ENCODE measurements around the gene GAREM1.

GAREM1 gene

DNA sequence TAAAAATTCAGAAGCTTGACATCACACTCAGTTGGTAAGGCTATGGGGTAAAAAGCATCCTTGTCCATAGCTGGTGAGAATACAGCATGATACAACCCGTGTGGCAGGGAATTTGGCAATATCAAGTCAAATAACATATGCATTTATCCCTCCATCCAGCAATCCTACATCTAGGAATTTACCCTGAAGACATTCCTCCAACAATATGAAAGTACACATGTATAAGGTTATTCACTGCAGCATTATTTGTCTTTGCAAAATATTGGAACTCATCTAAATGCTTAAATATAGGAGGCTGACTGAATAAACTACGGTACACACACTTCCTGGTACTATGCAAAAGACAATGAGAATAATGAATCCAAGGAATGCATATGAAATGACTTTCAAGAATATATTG, 179.9 kb downstream of the GAREM1 start:
- no peak for DNase-seq (ENCODE audit: low read depth)

GRCh38 chr18:32289483-32290075, 181.1 kb downstream of the GAREM1 start:
- DNase-seq (ENCODE audit: low read depth) = peak; percentile 71

GRCh38 chr18:32287873-32288272, 182.8 kb downstream of the GAREM1 start:
- DNase-seq (ENCODE audit: low read depth) = no peak

GRCh38 chr18:32287249-32287648, 183.4 kb downstream of the GAREM1 start:
- DNase-seq (ENCODE audit: low read depth) = no peak

GRCh38 chr18:32286749-32287148, 183.9 kb downstream of the GAREM1 start:
- no peak for DNase-seq (ENCODE audit: low read depth)

- DNase-seq (ENCODE audit: low read depth) = peak; percentile 23
These were observed 186.4 kb downstream of the GAREM1 start for GRCh38 chr18:32284284-32284683.

- no peak for DNase-seq (ENCODE audit: low read depth)
These were observed 189.8 kb downstream of the GAREM1 start for GRCh38 chr18:32280911-32281310.

DNA sequence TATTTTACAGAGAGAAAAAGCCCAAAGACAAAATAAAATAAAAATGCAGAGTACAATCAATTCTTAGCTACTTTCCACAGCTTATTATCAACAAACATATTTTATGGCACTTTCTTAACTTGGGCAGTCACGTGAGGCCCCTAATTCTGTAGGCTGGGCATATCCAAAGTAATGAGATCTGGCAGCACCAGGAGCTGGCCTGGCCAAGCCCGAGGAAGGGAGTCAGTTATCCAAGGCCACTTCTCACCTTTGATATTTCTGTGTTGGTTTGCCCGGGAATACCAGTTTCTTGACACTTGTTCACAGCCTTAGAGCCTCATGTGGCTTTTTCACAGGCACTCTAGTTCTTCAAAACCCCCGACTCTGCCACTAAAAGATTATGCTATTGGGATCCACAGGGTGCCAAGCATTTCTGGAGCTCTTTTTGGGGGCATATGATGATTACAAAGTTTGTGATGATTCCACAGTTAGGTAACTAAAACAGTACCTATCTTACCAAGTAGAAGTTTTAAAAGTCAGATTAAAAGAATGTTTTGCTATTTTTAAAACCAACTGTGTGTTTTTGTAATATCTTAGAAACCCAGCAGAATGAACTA, 190.4 kb downstream of the GAREM1 start:
- no peak for DNase-seq (ENCODE audit: low read depth)

GRCh38 chr18:32278177-32278799, 192.4 kb downstream of the GAREM1 start:
- no peak for DNase-seq (ENCODE audit: low read depth)

- no peak for DNase-seq (ENCODE audit: low read depth)
These were observed 193.1 kb downstream of the GAREM1 start for GRCh38 chr18:32277549-32277948.

DNA sequence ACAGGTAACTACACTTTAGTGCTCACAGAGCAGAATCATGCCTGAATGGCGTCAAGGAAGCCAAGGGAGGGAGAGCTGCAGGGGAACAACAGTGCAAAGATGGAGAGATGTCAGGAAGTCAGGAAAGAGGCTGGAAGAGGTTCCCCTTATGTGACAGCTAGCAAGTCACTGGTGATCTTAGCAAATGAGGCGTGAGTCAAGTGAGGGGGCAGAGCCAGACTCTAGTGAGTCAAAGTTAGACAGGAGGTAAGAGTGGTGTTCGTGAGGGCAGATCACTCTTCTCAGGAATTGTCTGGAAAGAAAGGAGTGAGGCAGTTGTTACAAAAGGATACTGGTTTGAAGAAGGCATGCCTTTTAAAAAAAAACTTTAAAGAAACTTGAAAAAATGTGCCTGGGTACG, 193.8 kb downstream of the GAREM1 start:
- DNase-seq (ENCODE audit: low read depth) = no peak

GRCh38 chr18:32276256-32276655, 194.4 kb downstream of the GAREM1 start:
- no peak for DNase-seq (ENCODE audit: low read depth)

DNA sequence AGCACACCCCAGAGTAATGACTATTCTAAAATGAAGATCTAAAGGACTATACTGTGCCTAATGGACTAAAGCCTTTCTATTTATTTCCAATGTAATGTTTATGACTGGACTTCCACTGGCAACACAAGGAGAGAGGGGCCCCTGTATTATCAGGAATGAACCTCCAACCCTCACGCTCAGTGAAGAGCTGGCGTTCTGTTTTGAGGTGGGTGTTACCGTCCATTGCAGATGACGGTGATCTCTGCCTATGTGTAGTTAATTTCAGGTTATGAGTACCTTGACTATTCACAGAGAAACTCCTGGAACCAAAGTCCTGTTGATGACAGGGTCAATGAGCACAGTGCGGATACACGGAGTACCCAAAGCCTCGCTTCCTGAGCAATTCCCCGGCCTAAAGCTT, 195.5 kb downstream of the GAREM1 start:
- no peak for DNase-seq (ENCODE audit: low read depth)

DNA sequence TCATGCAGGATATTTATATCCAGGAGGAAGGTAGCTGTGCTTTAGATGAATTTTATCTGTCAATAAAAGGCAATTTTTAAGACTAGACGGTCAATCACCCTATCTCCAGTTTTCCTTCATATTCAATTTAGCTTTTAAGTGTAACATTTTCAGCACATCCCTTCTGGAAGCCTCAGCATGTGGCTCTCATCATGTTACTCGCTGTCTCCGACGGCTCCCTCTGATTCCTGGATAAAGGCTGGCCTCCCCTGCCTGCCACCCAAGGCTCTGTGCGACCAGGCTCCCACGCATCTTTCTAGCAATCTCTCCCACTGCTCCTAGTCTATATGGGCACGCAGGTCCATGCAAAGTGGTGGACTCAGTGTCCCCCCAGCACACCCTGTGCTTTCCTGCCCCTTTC, 196.4 kb downstream of the GAREM1 start:
- no peak for DNase-seq (ENCODE audit: low read depth)

GRCh38 chr18:32271672-32272208, 198.9 kb downstream of the GAREM1 start:
- DNase-seq (ENCODE audit: low read depth) = peak; percentile 49

DNA sequence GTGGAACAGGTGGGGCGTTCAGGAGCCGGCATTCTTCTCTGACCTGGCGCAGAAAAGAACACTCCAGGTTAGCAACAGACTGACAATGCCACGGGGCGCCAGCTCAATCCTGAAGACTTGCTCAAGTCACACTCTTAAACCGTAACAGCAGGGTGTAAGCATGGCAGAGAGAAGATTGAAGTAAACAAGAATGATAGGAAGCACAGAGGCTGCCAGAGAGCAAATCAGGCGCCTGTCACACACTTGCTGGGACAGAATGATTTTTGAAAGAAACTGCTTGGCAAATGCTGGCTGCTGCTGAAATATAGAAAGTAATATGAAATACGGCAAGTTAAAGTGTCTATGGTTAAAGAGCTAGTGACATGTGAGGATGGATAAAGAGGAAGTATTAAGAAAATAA, 200.3 kb downstream of the GAREM1 start:
- DNase-seq (ENCODE audit: low read depth) = no peak

GRCh38 chr18:32267463-32267862, 203.2 kb downstream of the GAREM1 start:
- no peak for DNase-seq (ENCODE audit: low read depth)

DNA sequence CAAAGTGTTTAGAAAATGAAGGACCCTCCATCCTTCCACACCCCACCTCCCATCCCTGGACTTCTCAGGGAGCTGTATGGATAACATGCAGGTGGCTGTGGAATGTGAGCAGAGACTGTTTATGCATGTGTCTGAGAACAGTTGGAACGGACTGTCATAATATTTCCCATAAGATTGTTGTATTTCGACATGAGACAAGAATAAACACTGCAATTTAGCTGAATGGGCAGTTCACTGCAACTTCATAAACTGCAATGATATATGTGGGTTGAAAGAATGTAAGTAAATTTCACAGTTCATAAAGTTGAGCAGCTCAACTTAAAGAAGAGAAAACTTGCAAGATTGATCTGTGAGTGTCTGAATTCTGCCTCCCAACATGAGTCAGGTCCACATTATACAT, 206.3 kb downstream of the GAREM1 start:
- no peak for DNase-seq (ENCODE audit: low read depth)

DNA sequence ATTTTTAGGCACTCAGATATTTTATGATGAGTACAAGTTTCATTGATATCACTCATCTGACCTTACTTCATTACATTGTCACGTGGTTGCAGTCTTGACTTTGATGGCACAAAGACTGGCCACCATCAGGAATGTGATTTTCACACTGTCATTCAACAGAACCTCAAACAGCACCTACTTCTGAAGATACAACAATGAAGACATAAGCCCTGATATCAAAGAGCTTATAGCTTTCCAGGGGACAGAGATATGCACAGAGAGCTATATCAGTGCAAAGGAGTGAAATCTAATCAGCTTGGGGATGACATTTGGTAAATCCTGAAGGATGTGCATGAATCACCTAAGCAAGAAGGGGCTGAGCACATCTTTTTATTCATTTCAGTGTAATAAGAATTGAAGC, 208.6 kb downstream of the GAREM1 start:
- DNase-seq (ENCODE audit: low read depth) = no peak

DNA sequence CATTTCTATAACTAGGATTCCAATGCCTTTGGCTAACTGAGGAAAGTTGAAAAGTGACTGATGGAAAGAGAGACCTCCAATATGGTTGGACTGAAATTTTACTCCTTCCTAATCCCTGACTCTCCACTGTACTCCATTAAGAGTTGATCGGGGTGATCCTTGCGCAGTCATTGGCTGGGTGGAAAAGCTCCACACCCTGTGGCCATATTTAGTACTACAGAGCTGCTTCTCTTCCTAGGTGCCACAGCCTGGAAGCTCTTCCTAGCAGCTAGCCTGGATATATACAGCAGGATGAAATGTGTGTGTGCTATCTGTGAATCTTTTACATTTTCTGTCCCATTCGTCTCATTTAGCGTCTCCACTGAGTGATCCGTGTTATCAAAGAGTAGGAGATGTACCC, 209.7 kb downstream of the GAREM1 start:
- no peak for DNase-seq (ENCODE audit: low read depth)

DNA sequence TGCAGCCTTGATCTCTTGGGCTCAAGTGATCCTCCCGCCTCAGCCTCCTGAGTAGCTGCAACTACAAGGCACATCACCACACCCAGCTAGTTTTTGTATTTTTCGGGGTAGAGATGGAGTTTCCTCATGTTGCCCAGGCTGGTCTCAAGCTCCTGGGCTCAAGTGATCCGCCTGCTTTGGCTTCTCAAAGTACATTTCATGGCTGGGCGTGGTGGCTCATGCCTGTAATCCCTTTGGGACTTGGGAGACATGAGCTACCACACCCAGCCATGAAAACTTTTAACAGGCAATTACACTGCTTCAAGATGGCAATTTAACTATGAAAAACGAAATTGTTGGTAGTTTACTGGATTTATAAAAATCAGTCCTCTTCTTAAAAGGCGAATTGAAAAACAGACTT, 211.1 kb downstream of the GAREM1 start:
- DNase-seq (ENCODE audit: low read depth) = no peak

DNA sequence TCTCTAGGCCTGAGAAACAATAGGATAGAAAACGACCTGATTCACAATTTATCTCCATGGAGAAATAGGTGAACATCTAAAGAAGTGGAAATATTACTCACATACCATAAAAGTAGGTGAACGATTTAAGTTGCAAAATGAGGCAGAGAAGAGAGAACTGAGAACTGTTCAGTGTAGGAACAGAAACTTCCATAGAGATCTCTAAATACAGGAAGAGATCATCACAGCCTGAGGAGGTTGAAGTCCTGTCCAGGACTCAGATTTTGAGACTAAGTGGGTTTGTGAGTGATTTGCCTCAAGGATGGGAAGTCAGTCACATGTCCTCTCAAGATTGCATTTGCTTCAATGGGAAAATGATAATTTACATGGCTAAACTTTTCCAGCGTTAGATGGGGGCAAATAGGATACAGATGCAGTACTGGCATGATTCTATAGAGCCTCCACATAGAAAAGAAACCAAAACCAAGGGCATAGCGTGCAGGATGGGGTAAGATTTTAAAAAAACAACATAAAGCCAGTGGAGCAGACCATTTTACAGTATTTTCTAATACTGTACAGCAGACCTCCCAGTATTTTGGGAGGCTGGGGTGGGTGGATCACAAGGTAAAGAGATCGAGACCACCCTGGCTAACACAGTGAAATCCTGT, 212.0 kb downstream of the GAREM1 start:
- no peak for DNase-seq (ENCODE audit: low read depth)

GRCh38 chr18:32258148-32258547, 212.5 kb downstream of the GAREM1 start:
- no peak for DNase-seq (ENCODE audit: low read depth)

Data from iris pigment epithelial cell (primary cell).